Testis (tissue), 2 donors: ENCODE results near the gene PTEN.

Experiments
- POLR2A ChIP-seq: fragments of 450-650 bp; IDR thresholded peaks from one replicate; pipeline ENCODE4 v1.6.1; 2017; ENCODE audit warnings: antibody characterized with exemption, mild to moderate bottlenecking, moderate library complexity
- TF ChIP-seq, protein P1 (sequence below), 3 experiments: fragments of 450-650 bp in 2 of 3; fragments of 200-600 bp in 1 of 3; sonication (generic) in 1 of 3; IDR thresholded peaks; one replicate each; pipeline ENCODE4 v1.5.1; 2016 to 2019; ENCODE audit warnings: antibody characterized with exemption in 3 of 3, mild to moderate bottlenecking in 2 of 3, moderate library complexity in 1 of 3

DNA sequence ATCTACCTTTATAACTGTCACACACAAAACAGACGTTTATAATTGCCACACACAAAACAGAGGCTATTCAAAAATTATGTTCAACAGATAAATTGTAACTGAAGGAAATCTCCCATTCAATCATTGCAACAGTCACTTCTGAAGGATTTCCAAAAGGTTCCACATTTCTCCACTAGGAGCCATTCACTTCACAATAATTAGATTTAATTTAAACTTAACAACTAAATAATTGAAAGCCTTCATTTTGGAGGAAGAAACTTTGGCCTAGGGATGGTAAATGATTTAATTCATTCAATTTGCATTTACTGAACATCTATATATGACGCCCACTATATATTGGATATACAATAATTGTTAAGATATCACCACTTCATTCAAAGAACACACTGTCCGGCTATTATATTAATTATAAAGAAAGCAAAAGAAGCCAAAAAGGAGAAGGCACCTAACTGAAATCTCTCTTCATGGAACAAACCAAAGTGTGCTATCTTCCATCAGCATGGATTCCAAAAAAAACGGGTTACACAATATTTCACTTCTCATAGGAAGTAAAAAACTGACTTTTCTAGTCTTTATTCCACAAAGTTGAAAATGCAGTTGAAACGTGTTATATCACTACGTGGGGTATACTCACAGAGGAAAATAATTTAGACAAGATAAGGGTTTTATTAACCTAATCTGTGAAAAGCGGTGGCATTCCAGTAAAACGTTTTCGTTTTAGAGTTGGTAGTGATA, 47.1 kb upstream of the PTEN start:
- TF ChIP-seq, protein P1, sequence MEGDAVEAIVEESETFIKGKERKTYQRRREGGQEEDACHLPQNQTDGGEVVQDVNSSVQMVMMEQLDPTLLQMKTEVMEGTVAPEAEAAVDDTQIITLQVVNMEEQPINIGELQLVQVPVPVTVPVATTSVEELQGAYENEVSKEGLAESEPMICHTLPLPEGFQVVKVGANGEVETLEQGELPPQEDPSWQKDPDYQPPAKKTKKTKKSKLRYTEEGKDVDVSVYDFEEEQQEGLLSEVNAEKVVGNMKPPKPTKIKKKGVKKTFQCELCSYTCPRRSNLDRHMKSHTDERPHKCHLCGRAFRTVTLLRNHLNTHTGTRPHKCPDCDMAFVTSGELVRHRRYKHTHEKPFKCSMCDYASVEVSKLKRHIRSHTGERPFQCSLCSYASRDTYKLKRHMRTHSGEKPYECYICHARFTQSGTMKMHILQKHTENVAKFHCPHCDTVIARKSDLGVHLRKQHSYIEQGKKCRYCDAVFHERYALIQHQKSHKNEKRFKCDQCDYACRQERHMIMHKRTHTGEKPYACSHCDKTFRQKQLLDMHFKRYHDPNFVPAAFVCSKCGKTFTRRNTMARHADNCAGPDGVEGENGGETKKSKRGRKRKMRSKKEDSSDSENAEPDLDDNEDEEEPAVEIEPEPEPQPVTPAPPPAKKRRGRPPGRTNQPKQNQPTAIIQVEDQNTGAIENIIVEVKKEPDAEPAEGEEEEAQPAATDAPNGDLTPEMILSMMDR (IDR thresholded peaks at IDR 0.05): no peak
- no peak for TF ChIP-seq POLR2A
